IMR-90 (cell line): ENCODE results near the gene PDGFA. TPM values are rescaled to one million over a fixed set of nuclear protein-coding genes. Genes with fewer than 3 reads are reported as not detected.

Experiments used
- ATAC-seq: fragments of 200-7000 bp; cut with Tn5 transposase; 2 replicates; pipeline ENCODE4 v1.9.1; 2020; ENCODE audit warnings: low read depth, mild to moderate bottlenecking, moderate library complexity
- BruUV-seq: library from RNA; stranded (reverse); fragments of 400-500 nt; replicated peaks from 2 replicates; lab custom pipeline; 2021; lab: Mats Ljungman, UMichigan
- CTCF ChIA-PET: fragments of 300-600 bp; formaldehyde crosslinking; extraction: SDS; loops from one replicate; lab custom pipeline; 2021; ENCODE audit warnings: antibody characterized with exemption; lab: Yijun Ruan, JAX
- POLR2A ChIA-PET: fragments of 300-600 bp; sonication (Branson Sonifier 250); formaldehyde crosslinking; loops from one replicate; lab custom pipeline; 2022; ENCODE audit warnings: antibody characterized with exemption; ENCODE audit not compliant: unreplicated experiment; lab: Charles Lee
- DNase-seq: peaks from one replicate; pipeline ENCODE4 v3.0.0; 2013
- H2AFZ ChIP-seq: replicated peaks from 2 replicates; pipeline ENCODE3; 2013; ENCODE audit warnings: low read length, mild to moderate bottlenecking; ENCODE audit not compliant: poor library complexity
- H2AK5ac ChIP-seq: 2 replicates; pipeline ENCODE4 v1.6.1; 2013; ENCODE audit warnings: low read depth, low read length, inconsistent platforms
- H2AK9ac ChIP-seq: replicated peaks from 2 replicates; pipeline ENCODE3; 2013; ENCODE audit warnings: mild to moderate bottlenecking, low read depth, low read length, moderate library complexity; ENCODE audit not compliant: poor library complexity
- H2BK120ac ChIP-seq: 2 replicates; pipeline ENCODE4 v1.6.1; 2013; ENCODE audit warnings: low read depth, low read length, inconsistent platforms
- H2BK15ac ChIP-seq: 3 replicates; pipeline ENCODE4 v1.6.1; 2013; ENCODE audit warnings: low read depth, low read length, inconsistent platforms
- H2BK20ac ChIP-seq: 2 replicates; pipeline ENCODE4 v1.6.1; 2013; ENCODE audit warnings: low read depth, mild to moderate bottlenecking, inconsistent platforms, low read length, moderate library complexity
- H2BK5ac ChIP-seq: 2 replicates; pipeline ENCODE4 v1.6.1; 2013; ENCODE audit warnings: mild to moderate bottlenecking, low read depth, low read length, inconsistent platforms; ENCODE audit not compliant: poor library complexity, severe bottlenecking
- H3K14ac ChIP-seq: replicated peaks from 2 replicates; pipeline ENCODE4 v1.6.1; 2013; ENCODE audit warnings: low read depth, low read length, inconsistent platforms
- H3K18ac ChIP-seq: 2 replicates; pipeline ENCODE4 v1.6.1; 2013; ENCODE audit warnings: low read depth, low read length, control low read depth
- H3K23ac ChIP-seq: 2 replicates; pipeline ENCODE4 v1.6.1; 2013; ENCODE audit warnings: low read depth, low read length, inconsistent platforms
- H3K27ac ChIP-seq: 2 replicates; pipeline ENCODE4 v1.5.1; 2013; ENCODE audit warnings: mild to moderate bottlenecking, control low read depth, low read length; ENCODE audit not compliant: insufficient read depth
- H3K27me3 ChIP-seq: 2 replicates; pipeline ENCODE4 v1.6.1; 2013; ENCODE audit warnings: low read length; ENCODE audit not compliant: control insufficient read depth, insufficient read depth
- H3K36me3 ChIP-seq: 2 replicates; pipeline ENCODE4 v1.6.1; 2013; ENCODE audit warnings: low read length, mixed read lengths; ENCODE audit not compliant: control insufficient read depth, insufficient read depth
- H3K4ac ChIP-seq: 2 replicates; pipeline ENCODE4 v1.6.1; 2013; ENCODE audit warnings: low read depth, low read length, inconsistent platforms
- H3K4me1 ChIP-seq: 2 replicates; pipeline ENCODE4 v1.6.1; 2013; ENCODE audit warnings: low read length, mixed read lengths; ENCODE audit not compliant: control insufficient read depth, insufficient read depth
- H3K4me2 ChIP-seq: 2 replicates; pipeline ENCODE4 v1.6.1; 2013; ENCODE audit warnings: low read depth, mild to moderate bottlenecking, control low read depth, low read length, moderate library complexity
- H3K4me3 ChIP-seq: 2 replicates; pipeline ENCODE4 v1.5.1; 2013; ENCODE audit warnings: low read depth, mild to moderate bottlenecking, control low read depth, low read length, moderate library complexity; ENCODE audit not compliant: insufficient read depth
- H3K56ac ChIP-seq: 2 replicates; pipeline ENCODE4 v1.6.1; 2013; ENCODE audit warnings: low read length, inconsistent platforms; ENCODE audit not compliant: insufficient read depth; ENCODE audit errors: extremely low read depth
- H3K79me1 ChIP-seq, 2 experiments: 2 replicates each; pipeline ENCODE4 v1.6.1; 2013; ENCODE audit warnings: low read length in 2 of 2, inconsistent platforms in 1 of 2, low read depth in 1 of 2
- H3K9ac ChIP-seq: 2 replicates; pipeline ENCODE4 v1.6.1; 2013; ENCODE audit warnings: low read depth, low read length, control low read depth
- H3K9me1 ChIP-seq: 2 replicates; pipeline ENCODE4 v1.6.1; 2013; ENCODE audit warnings: low read length, inconsistent platforms; ENCODE audit not compliant: insufficient read depth
- H3K9me3 ChIP-seq: 2 replicates; pipeline ENCODE4 v1.6.1; 2013; ENCODE audit warnings: low read length; ENCODE audit not compliant: control insufficient read depth, insufficient read depth
- H4K20me1 ChIP-seq: 2 replicates; pipeline ENCODE4 v1.6.1; 2013; ENCODE audit warnings: low read length, inconsistent platforms; ENCODE audit not compliant: insufficient read depth
- H4K5ac ChIP-seq: 2 replicates; pipeline ENCODE4 v1.6.1; 2013; ENCODE audit warnings: mild to moderate bottlenecking, low read depth, low read length, control low read depth
- H4K8ac ChIP-seq, 2 experiments: 2 replicates each; pipeline ENCODE4 v1.6.1; 2013; ENCODE audit warnings: low read depth in 2 of 2, low read length in 2 of 2, control low read depth in 1 of 2, inconsistent platforms in 1 of 2
- H4K91ac ChIP-seq: 2 replicates; pipeline ENCODE4 v1.6.1; 2013; ENCODE audit warnings: low read depth, low read length, inconsistent platforms; ENCODE audit not compliant: insufficient read depth
- BHLHE40 ChIP-seq: fragments of 150-350 bp; IDR thresholded peaks from 2 replicates; pipeline ENCODE4 v1.6.1; 2016; ENCODE audit warnings: mild to moderate bottlenecking, low read depth, low read length
- CEBPB ChIP-seq: IDR thresholded peaks from 2 replicates; pipeline ENCODE4 v1.6.1; 2012; ENCODE audit warnings: low read depth, low read length, improper control_type of control experiment
- CHD1 ChIP-seq: IDR thresholded peaks from 2 replicates; pipeline ENCODE4 v1.6.1; 2012; ENCODE audit warnings: low read depth, low read length, improper control_type of control experiment
- ELK1 ChIP-seq: fragments of 150-350 bp; IDR thresholded peaks from 2 replicates; pipeline ENCODE4 v1.6.1; 2016; ENCODE audit warnings: low read depth, mild to moderate bottlenecking, low read length, moderate library complexity, borderline replicate concordance
- MAFK ChIP-seq: IDR thresholded peaks from 2 replicates; pipeline ENCODE4 v1.6.1; 2012; ENCODE audit warnings: low read depth, low read length, improper control_type of control experiment
- MAZ ChIP-seq: IDR thresholded peaks from 2 replicates; pipeline ENCODE4 v1.6.1; 2012; ENCODE audit warnings: low read depth, mild to moderate bottlenecking, low read length, improper control_type of control experiment, moderate library complexity, borderline replicate concordance
- MXI1 ChIP-seq: IDR thresholded peaks from 2 replicates; pipeline ENCODE4 v1.6.1; 2012; ENCODE audit warnings: low read depth, mild to moderate bottlenecking, low read length, moderate library complexity, borderline replicate concordance
- NFE2L2 ChIP-seq: fragments of 150-350 bp; IDR thresholded peaks from 2 replicates; pipeline ENCODE4 v1.6.1; 2016; ENCODE audit warnings: low read depth, mild to moderate bottlenecking, low read length
- POLR2A ChIP-seq: IDR thresholded peaks from 2 replicates; pipeline ENCODE4 v1.6.1; 2012; ENCODE audit warnings: mild to moderate bottlenecking, low read depth, low read length
- RAD21 ChIP-seq: IDR thresholded peaks from 2 replicates; pipeline ENCODE4 v1.6.1; 2012; ENCODE audit warnings: low read length, improper control_type of control experiment
- RCOR1 ChIP-seq: IDR thresholded peaks from 2 replicates; pipeline ENCODE4 v1.6.1; 2012; ENCODE audit warnings: mild to moderate bottlenecking, low read length, improper control_type of control experiment; ENCODE audit not compliant: insufficient replicate concordance
- RFX5 ChIP-seq: IDR thresholded peaks from 2 replicates; pipeline ENCODE4 v1.8.0; 2012; ENCODE audit warnings: low read depth, mild to moderate bottlenecking, low read length, moderate library complexity
- WGBS, 2 experiments: methylation state at CpG; one replicate each; pipeline versions ENCODE4 v1.1.5 to v1.1.7; 2013; ENCODE audit warnings: missing lambda C conversion rate in 2 of 2; ENCODE audit not compliant: insufficient read length in 1 of 2; ENCODE audit errors: extremely low coverage in 2 of 2; 5-methylcytosine and 5-hydroxymethylcytosine counted together
- dilution Hi-C: fragments of 300-500 bp; cut with HindIII; formaldehyde crosslinking; loops from one replicate; pipeline ENCODE4 v1.14.3; 2018; ENCODE audit warnings: low sequenced_read_pairs; ENCODE audit not compliant: unreplicated experiment
- in situ Hi-C: fragments of 300-500 bp; cut with MboI; formaldehyde crosslinking; loops from 3 replicates; pipeline ENCODE4 v1.14.3; 2019; ENCODE audit warnings: low sequenced_read_pairs, inconsistent platforms, mixed read lengths
- intact Hi-C: fragments of 100-400 bp; cut with micrococcal nuclease; formaldehyde crosslinking; loops from 2 replicates; pipeline ENCODE4 v1.10.0; 2022
- polyA plus RNA-seq, 3 experiments: library from polyadenylated mRNA; depleted of rRNA; stranded (reverse); fragments of >200 nt; gene quantifications; 2 replicates each; pipeline ENCODE4 v1.2.3, GENCODE V29; 2012; ENCODE audit warnings: low replicate concordance in 1 of 3
- total RNA-seq: library from RNA; depleted of rRNA; stranded (reverse); fragments of >200 nt; gene quantifications from 2 replicates; pipeline ENCODE4 v1.2.3, GENCODE V29; 2012
- TF ChIP-seq, protein P1 (sequence below): conservative IDR thresholded peaks from 2 replicates; pipeline ENCODE4 v1.5.1; 2012; ENCODE audit warnings: mild to moderate bottlenecking, low read depth, low read length, improper control_type of control experiment
- TF ChIP-seq, protein P2 (sequence below): fragments of 150-350 bp; IDR thresholded peaks from 2 replicates; pipeline ENCODE4 v1.6.1; 2017; ENCODE audit warnings: mild to moderate bottlenecking, antibody characterized with exemption, low read length, low read depth

Gene PDGFA
- total and polyA plus RNA-seq, 2 of the 4 experiments (the other 2 are of a cell fraction), result 3.3 to 3.8 TPM

DNA sequence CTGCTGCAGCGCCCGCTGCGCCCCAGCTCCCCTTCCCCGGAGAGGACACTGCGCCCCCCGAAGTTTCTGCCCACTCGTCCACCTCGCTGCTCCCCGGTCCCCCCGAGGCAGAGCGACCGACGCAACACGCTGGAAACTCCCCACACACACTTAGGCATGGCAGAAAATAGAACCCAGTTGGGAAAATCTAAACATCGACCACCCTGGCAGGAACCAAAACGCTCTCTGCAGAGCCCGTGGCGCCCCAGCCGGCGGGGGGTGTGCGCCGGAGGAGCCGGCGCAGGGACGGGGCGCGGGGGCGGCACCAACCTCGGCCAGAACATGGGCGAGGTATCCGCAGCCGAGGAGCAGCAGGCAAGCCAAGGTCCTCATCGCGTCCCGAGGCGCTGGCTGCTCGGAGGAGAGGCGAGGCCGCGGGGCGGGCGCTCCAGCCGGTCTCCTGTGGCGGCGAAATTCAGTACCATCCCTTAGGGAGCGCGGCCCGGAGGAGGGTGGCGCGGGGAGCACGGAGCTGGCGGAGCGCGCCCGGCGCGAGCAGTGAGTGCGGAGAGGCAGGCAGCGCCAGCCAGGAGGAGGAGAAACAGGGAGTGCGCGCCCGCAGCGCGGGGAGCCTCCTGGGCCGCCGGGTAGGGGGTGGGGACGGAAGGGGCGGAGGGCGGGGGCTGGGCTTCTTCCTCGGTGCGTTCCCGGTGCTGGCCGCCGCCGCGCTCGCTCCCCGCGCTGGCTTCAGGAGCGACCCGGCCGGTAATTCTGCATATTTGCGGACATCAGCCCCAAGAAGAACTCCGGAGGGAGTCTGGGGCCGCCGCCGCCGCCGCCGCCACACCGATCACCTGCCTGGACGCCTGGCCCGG lies 789 bp downstream of the PDGFA start:
- peak overlapping the region; percentile 91 for H2AFZ ChIP-seq
- no peak overlapping the region for H2BK120ac ChIP-seq
- H3K4ac ChIP-seq, result no peak overlapping the region; the same call in 1 of the 2 replicates
- no peak overlapping the region for H4K91ac ChIP-seq
- H3K27me3 ChIP-seq, result peaks cover 32% of the 10 kb centered on the region
- TF ChIP-seq MAZ (no peak; the same call in 1 of the 2 replicates), CHD1 (no peak), MAFK (no peak), RCOR1 (no peak), MXI1 (no peak), NFE2L2 (no peak), POLR2A (no peak), BHLHE40 (no peak), RAD21 (no peak), RFX5 (no peak), ELK1 (no peak), CEBPB (no peak)
- TF ChIP-seq, protein P1, sequence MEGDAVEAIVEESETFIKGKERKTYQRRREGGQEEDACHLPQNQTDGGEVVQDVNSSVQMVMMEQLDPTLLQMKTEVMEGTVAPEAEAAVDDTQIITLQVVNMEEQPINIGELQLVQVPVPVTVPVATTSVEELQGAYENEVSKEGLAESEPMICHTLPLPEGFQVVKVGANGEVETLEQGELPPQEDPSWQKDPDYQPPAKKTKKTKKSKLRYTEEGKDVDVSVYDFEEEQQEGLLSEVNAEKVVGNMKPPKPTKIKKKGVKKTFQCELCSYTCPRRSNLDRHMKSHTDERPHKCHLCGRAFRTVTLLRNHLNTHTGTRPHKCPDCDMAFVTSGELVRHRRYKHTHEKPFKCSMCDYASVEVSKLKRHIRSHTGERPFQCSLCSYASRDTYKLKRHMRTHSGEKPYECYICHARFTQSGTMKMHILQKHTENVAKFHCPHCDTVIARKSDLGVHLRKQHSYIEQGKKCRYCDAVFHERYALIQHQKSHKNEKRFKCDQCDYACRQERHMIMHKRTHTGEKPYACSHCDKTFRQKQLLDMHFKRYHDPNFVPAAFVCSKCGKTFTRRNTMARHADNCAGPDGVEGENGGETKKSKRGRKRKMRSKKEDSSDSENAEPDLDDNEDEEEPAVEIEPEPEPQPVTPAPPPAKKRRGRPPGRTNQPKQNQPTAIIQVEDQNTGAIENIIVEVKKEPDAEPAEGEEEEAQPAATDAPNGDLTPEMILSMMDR, result no peak; the same call in 1 of the 2 replicates
- TF ChIP-seq, protein P2, sequence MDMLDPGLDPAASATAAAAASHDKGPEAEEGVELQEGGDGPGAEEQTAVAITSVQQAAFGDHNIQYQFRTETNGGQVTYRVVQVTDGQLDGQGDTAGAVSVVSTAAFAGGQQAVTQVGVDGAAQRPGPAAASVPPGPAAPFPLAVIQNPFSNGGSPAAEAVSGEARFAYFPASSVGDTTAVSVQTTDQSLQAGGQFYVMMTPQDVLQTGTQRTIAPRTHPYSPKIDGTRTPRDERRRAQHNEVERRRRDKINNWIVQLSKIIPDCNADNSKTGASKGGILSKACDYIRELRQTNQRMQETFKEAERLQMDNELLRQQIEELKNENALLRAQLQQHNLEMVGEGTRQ, result no peak
- H3K4me1 ChIP-seq, result peaks cover 5% of the 10 kb centered on the region
- H3K23ac ChIP-seq, result no peak overlapping the region
- peak overlapping the region; percentile 42; the same call in 1 of the 2 replicates for H3K9ac ChIP-seq
- H3K9me1 ChIP-seq, result no peaks in the 10 kb centered on the region; the same call in 1 of the 2 replicates
- ChIA-PET CTCF (no interaction called here), POLR2A (no interaction called here)
- H3K9me3 ChIP-seq, result no peaks in the 10 kb centered on the region
- DNase-seq (peak; percentile 71), ATAC-seq (peak; percentile 55)
- in situ Hi-C loops (no loop called here), dilution Hi-C loops (no loop called here), intact Hi-C loops (loop anchor here (1.0 to 10.0 kb wide), 3 partner anchors 208 to 356 kb away; partner anchors contain the start of genes DNAAF5, GET4 and PRKAR1B)
- H3K4me3 ChIP-seq, result peak overlapping the region; percentile 77
- H3K4me2 ChIP-seq, result peak overlapping the region; percentile 47
- H3K79me1 ChIP-seq, result peaks cover 0 to 19% of the 10 kb centered on the region in 2 experiments; a peak in 2 of 4 replicates
- no peak overlapping the region for H4K5ac ChIP-seq
- H2BK20ac ChIP-seq, result no peak overlapping the region
- H3K27ac ChIP-seq, result no peak overlapping the region; the same call in 1 of the 2 replicates
- no peak overlapping the region for H3K18ac ChIP-seq
- H4K20me1 ChIP-seq, result no peaks in the 10 kb centered on the region; the same call in 1 of the 2 replicates
- peak overlapping the region; percentile 63; the same call in 1 of the 2 replicates for H3K14ac ChIP-seq
- no TSS peak for BruUV-seq
- H3K56ac ChIP-seq, result no peak overlapping the region
- WGBS, 2 experiments, result 0% methylated on average over 48 of the region's 93 CpGs; no CpG with 5 or more reads in 1 of the 2 experiments
- no peaks in the 10 kb centered on the region for H3K36me3 ChIP-seq
- peak overlapping the region; percentile 92 for H2AK9ac ChIP-seq
- no peak overlapping the region for H2BK15ac ChIP-seq
- H4K8ac ChIP-seq, result no peak overlapping the region
- H2BK5ac ChIP-seq, result peak overlapping the region; percentile 11
- no peak overlapping the region for H2AK5ac ChIP-seq
